Amygdala (tissue), 56 donors: ENCODE data around the gene MARCKSL1.

Experiments used
- DNase-seq, 56 donors: peaks; one replicate each; lab custom pipeline; 2025; lab: John Stamatoyannopoulos, UW

The MARCKSL1 gene

GRCh38 chr1:32353431-32353830, 17.4 kb upstream of the MARCKSL1 start:
- DNase-seq: no peak

- DNase-seq: no peak
Observed at GRCh38 chr1:32352831-32353383, 16.9 kb upstream of the MARCKSL1 start.

DNA sequence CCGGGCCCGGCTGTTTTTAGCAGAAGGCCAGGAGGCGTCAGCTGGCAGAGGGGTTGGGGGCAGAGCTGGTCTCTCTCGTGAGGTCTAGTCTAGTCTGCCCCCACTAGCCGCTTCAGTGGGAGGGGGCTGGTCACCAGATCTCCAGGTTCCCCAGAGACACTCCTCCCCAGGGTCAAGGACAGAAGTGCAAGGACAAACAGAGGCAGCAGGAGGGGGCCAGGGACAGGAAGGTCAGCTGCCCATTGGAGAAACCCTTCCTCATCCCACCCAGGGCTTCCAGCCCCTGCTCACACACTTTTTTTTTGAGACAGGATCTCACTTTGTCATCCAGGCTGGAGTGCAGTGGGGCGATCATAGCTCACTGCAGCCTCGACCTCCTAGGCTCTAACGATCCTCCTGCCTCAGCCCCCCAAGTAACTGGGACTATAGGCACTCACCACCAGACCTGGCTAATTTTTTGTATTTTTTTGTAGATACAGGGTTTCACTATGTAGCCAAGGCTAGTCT, 16.3 kb upstream of the MARCKSL1 start:
- DNase-seq: peak in 3 of 56 donors; percentile 58 to 69 (median 61)

GRCh38 chr1:32351399-32352238, 15.6 kb upstream of the MARCKSL1 start:
- peak in 54 of 56 donors; percentile 67 to 94 (median 85) for DNase-seq

DNA sequence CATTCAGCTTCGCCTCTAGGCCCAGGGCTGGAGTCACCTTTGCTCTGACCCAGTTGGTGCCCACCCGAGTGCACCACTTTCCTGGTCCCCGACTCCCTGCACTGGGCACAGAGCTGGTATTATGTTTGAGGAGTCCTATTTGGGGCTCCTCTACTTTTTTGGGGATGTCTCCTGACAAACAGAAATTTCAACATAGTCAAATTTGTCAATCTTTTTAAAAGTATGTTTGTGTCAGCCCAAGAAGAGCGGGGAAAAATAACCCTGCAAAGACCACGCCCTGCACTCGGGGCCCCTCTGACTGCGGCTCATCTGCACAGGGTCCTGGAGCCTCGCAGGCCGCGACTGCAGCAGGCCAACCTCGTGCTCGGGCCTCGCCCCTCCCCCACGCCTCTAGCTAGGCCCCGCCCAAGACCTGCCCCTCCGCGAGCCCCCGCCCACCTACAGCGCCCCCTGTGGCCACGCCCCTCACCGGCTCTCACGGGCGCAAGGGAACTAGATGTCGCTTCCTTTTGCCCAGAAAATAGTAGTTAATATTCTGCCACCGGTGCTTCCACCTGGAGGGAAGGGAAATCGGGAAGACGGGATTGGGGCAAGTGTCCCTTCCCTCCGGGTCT, 14.9 kb upstream of the MARCKSL1 start:
- peak in 43 of 56 donors; percentile 40 to 91 (median 80) for DNase-seq

DNA sequence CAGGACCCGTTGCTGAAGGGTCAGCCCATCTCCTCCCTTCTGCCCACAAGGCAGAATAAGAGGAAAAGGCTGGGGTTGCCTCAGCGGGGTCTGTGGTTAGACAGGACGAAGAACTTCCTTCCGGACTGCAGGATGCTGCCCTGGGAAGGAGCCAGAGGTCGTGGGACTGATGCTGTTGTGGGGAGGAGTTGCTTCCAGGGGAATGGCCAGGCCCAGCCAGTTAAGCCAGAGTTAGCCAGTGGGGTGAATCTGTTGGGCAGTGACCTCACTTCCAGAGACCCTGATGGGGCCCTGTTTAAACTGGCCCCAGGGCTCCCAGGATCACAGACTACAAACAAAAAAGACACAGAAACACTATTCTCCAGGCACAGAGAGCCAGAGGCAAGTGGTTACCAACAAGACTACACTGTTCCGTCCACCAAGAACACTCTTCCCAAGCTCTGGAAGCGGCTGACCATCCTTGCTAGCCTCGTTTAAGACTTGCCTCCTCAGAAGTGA, 13.2 kb upstream of the MARCKSL1 start:
- DNase-seq: no peak

DNA sequence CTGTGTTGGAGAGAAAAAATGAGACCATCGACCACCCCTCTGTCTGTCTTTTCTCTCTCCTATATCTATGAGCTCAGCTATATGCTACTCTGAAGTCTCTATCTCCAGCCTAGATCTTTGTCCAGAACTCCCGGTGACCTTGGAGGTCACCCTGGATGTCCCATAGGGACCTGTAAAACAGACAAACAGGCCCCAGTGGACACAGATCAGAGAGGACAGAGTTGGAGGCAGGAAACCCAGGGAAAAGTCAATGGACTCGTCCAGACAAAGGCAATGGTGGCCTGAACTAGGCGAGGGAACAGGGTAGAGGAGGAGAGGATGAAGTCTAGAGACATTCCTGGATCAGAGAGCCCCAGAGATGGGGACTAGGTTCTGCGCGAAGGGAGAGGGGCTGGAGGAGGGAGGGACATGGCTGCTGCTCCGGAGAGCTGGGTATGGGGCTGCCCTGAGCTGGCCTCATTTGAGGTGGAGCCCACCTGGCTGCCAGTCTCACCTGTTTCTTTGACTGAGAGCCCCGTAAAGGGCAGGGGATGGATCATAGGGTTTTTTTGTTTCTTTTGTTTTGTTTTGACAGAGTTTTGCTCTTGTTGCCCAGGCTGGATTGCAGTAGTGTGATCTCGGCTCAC, 10.6 kb upstream of the MARCKSL1 start:
- DNase-seq: no peak

- no peak for DNase-seq
Observed at GRCh38 chr1:32345289-32345827, 9.3 kb upstream of the MARCKSL1 start.

DNA sequence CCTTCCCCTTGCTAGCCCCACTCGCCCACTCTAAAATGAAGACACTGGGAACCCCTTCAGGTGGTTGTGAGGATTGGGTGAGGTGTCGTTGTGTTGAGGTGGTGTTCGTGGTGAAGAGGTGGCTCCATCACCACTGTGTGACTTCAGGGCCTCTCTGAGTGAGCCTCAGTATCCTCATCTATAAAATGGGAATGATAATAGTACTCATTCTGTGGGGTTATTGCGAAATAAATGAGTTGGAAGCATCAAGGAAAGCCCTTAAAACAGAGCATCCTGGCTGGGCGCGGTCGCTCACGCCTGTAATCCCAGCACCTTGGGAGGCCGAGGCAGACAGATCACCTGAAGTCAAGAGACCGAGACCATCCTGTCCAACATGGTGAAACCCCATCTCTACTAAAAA, 6.7 kb upstream of the MARCKSL1 start:
- DNase-seq: no peak

- no peak for DNase-seq
Observed at GRCh38 chr1:32341971-32342370, 5.9 kb upstream of the MARCKSL1 start.

DNA sequence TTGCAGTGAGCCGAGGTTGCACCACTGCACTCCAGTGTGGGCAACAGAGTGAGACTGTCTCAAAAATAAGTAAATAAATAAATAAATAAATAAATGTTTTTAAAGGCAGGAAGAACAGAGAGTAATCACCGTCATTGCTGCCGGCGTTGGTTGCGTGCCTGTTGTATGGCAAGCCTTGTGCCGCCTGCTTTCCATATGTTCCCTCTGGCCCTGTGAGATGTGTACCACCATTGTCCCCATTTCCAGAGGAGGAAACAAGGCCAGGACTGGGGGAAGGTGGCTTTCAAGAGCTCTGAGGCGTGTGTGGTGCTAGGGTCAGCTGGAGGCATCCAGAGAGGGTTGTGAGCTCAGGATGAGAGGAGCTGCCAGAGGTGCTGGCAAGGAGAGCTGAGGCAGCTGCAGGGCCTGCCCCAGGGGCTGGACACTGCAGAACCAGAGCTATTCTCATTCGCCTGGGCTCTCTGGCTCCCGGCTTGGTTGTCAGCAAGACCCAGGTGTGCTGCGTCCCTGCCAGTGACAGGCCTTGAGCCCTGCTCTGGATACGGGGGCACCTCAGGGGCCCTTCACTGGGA, 5.2 kb upstream of the MARCKSL1 start:
- DNase-seq: peak in 12 of 56 donors; percentile 15 to 50 (median 34)

DNA sequence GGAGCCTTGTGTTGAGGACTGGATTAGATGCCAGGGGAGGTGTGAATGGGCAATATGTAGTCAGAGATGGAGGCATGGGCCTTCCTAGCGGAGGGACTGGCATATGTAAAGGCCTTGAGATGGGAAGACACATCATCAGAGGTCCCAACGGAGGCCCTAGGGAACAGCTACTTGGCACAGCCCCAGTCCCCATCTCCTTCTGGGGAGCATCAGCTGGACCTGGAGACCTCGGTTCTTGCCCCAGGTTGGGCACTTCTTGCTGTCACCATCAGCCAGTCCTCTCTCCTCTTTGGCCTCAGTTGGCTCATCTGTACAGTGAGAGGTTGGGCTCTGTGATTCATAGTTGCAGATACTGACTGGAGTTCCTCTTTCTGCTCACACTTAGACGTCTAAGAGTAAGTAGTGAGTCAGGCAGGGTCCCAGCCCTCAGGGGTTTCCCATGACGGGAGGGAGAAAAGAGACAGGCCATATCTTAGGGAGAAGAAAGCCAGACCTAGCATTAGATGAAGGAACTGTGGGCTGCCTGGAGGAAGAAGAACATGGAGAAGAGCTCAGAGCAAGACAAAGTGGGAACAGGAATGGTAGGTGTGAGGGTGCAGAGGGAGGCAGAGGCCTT, 3.4 kb upstream of the MARCKSL1 start:
- peak in 1 of 56 donors; percentile 35 for DNase-seq

- DNase-seq: peak in 5 of 56 donors; percentile 58 to 76 (median 62)
Observed at GRCh38 chr1:32338637-32339145, 2.7 kb upstream of the MARCKSL1 start.

- DNase-seq: peak in 53 of 56 donors; percentile 43 to 94 (median 78)
Observed at GRCh38 chr1:32337855-32338636, 2.0 kb upstream of the MARCKSL1 start.

GRCh38 chr1:32336963-32337675, 1.1 kb upstream of the MARCKSL1 start:
- peak in 10 of 56 donors; percentile 18 to 42 (median 32) for DNase-seq

- peak in 1 of 56 donors; percentile 39 for DNase-seq
Observed at GRCh38 chr1:32336591-32336932, 529 bp upstream of the MARCKSL1 start.

GRCh38 chr1:32335535-32335789, 571 bp downstream of the MARCKSL1 start:
- DNase-seq: no peak

DNA sequence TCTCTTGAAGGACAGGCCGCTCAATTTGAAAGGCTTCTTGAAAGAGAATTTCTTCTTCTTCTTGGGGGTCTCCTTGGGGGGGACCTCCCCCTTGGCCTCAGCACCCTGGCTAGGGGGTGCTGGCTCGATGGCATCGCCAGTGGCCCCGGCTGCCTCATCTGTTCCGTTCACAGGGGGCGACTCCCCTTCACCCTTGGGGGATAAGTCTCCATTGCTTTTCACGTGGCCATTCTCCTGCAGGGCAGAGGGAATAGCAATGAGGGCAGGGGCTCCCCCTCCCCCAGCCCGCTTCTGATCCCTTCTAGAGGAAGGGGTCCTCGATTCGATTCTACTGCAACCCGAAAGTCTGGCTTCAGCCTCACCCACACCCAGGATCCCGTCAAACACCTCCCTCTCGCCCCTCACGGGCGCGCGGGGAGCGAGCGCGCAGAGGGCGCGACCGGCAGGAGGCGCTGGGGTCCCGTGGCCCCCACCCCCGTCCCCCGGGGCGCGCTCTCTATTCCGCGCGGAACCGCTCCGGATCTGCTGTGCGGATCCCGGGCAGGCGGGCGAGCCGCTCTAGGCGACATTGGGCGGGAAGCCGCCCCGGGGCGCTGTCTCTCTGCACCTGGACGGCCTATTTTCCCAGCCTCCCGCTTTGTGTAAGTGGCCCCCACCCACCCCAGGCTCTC, 1.0 kb downstream of the MARCKSL1 start:
- peak in 26 of 56 donors; percentile 14 to 73 (median 42) for DNase-seq
